GM21526 (cell line): ENCODE measurements around the gene ZNF354B.
"Not testable (repeated sequence)": the region's sequence is repeated elsewhere in the genome, so short reads cannot be mapped to it uniquely, and the experiment has no call there.

Experiments used
- ATAC-seq: cut with Tn5 transposase; IDR thresholded peaks from one replicate; pipeline ENCODE4 v1.9.1; 2021; ENCODE audit warnings: moderate library complexity; ENCODE audit not compliant: unreplicated experiment, low FRiP score

Gene ZNF354B

GRCh38 chr5:178859625-178860521 lies at the start of gene ZNF354B:
Gene ZNF354B, plus strand, starts transcription at chr5:178859953. Its CDS starts 1,095 bp downstream, at chr5:178861048.
- peak; percentile 99 for ATAC-seq

DNA sequence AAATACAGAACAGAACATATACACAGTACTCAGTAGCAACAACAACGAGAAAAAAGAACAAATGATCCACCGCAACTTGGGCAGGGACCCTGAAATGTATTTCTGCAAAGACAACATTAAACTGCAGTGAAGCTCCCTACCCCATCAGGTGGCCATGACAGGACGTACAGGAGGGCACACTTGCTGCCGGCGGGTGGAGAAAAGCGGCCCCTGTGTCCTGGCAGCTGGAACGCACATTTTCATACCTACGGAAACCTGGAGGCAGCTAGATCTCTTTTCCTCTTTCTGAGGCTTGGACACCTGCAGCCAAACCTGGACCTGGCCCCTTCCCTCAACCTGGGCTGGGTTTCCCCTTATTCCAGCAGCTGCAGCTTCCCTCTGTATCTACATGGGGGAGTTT lies 42.2 kb upstream of the ZNF354B start:
- no peak for ATAC-seq

GRCh38 chr5:178818094-178818493 lies 41.7 kb upstream of the ZNF354B start:
- no peak for ATAC-seq

DNA sequence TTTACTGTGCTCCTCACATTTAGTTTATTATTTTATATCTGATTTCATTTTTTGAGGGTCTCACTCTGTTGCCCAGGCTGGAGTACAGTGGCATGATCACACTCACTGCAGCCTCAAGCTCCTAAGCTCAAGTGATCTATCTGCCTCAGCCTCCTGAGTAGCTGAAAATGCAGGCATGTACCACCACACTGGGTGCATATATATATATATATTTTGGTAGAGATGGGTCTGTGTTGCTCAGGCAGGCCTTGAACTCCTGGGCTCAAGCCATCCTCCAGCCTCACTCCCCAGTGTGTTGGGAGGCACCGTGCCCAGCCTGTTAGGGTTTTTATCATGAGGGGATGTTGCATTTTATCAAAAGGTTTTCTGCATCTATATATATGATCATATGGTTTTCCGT lies 39.8 kb upstream of the ZNF354B start:
- no peak for ATAC-seq

DNA sequence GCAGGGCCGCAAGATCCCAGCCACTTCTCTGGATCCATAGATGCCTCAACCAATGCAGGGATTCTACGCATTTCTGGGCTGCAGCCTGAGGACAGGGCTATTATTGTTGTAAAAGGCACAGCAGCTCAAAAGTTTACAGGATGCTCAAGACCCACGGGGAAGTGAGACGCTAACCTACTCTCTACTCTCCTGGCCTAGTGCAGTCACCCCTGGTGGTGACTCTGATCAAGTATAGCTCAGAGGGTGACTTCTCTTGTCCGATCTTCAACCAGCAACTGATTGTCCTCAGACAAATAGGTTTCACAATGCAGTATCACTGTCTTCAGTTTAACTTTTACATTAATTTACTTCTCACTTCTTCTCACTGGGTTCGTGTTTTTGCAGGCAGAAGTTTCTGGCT lies 34.3 kb upstream of the ZNF354B start:
- no peak for ATAC-seq

DNA sequence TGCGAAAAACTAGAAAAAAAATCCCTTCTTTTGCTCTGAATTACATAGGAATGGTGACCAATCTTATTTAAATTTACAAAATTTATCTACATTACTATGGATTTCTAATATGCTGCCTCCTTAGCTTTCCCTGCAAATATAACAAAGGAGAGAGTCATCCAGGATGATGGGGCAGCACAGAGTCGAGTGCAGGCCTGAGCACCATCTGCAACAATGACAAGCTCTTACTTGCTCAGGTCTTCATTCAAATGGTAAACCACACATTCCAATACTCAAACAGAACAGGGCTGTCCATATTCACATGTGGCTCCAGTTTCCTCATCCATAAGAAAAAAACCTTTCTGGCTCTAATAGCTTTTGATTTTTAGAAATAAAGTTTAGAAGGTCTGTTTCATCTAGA lies 33.5 kb upstream of the ZNF354B start:
- ATAC-seq = no peak

DNA sequence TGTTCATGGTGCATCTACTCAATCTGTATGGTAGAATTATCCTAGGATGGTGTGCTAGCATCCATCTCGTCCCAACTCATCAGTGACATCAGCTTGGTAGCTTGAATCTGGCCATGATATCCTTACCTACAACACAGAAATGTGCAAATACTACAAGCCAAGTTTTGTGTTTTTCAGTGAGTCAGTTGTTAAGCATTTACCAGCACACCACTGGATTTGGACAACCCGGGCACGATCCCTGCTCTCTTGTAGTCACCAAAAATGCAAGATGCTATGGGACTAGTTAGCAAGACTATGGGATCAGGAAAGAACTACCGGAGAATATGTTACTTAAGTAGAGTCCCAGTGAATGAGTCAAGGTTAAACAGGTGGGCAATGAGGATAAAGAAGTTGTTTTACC lies 32.1 kb upstream of the ZNF354B start:
- no peak for ATAC-seq

DNA sequence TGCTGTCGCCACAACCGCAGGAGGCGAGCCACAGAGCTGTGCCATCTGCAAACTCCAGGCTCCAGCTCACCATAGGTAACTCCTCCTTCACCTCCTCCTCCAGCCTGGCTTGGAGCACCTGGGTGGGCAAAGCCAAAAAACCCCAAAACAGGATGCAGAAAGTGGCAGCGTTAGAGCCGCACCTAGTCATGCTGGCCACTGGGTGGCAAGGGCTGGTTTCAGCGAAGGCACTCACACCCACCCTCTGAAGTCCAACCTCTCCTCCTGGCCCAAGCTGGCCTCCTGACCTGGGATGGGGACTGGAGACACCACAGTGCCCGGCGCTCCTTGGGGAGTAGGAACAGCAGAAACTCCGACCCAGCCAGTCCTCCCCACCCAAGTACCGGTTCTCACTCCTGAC lies 28.7 kb upstream of the ZNF354B start:
- no peak for ATAC-seq

DNA sequence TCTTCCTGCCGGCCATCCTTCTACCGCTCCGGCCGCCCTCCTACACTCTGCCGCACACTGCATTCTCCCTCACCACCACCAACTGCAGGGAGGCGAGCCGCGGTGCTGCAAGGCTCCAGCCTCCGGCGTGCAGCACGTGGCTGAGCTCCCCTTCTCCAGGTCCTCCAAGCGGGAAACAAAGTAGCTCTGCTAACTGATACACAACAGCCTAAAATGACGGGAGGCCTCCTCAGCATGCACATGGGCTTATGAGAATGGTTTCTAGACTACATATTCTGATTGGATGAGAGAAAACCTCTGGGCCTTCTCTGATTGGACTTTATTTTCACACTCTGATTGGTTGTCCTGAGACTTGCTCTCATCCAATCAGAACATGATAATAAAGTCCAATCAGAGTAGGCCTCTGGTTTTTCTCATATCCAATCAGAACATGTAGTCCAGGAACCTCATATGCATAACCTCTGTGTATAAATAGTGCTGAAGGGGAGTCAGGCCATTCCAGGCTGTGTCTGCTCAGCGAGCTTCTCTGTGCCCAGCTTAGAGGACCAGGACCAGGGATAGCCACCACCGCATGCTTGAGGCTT lies 27.0 kb upstream of the ZNF354B start:
- no peak for ATAC-seq

- ATAC-seq = no peak
Measured at GRCh38 chr5:178836628-178837027, 23.1 kb upstream of the ZNF354B start.

DNA sequence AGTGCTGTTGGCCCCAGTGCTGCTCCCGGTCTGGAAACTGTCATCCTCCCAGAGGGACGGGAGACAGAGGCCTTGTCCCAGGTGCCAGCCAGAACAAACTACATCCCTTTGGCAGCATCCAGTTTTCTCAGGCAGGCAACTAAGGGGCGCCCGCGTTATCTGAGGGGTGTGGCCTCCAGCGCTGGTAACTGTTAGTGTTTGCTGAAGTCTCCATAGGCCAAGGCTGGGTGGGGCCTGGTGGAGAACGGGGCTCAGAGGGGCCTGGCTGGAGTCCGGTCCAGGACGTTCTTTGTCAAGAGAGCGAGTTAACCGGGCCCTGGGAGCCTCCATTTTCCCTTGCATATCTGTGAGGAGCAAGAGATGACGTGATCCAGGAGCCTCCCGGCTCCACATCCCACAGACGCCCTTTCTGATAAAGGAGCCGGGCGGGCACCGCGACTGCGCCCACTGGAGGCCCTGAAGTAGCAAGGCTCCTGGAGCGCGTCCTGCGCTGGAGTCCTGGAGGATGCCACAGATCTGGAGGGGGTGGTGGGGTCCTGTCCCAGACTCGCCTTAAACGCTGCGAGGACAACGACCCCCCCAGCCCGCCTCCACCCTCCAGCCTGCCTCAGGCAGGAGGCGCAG lies 20.9 kb upstream of the ZNF354B start:
- ATAC-seq = not testable (repeated sequence)

DNA sequence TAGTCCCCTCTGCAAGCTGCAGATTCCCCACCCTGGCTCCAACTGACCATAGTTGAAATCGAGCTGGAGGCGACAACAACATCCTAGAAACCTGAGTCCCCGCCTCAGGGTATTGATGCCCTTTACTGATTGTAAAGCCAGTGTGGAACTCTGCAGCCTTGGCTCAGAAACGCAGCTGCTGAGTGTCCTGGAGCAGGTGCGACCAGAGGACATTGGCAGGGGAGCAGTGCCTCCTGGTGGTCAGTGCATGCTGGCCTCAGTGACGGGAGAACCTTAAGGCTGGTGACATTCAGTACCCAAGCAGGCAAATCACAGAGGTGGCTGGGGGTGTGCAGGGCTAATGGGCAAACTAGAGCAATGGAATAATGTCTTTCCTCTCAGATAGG lies 20.4 kb upstream of the ZNF354B start:
- ATAC-seq = no peak

DNA sequence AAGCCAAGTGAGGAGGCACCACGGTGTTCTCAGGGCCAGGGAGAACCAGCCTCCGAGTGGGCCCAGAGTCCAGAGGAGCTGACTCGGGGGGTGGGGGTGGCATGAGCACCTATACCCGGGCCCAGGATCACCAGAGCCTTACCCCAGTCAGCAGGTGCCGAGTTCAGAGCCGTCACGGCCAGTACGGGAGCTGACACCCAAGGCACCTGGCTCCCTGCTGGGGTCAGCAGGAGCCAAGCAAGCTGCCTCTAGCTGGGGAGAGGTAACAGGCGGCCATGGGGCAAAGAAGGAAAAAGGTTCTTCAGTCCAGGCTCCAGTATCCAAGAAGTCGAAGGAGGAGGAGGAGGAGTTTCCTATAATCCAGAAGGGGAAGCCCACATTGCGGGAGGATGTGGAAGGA lies 19.4 kb upstream of the ZNF354B start:
- ATAC-seq = not testable (repeated sequence)

GRCh38 chr5:178849316-178849715 lies 10.4 kb upstream of the ZNF354B start:
- no peak for ATAC-seq

DNA sequence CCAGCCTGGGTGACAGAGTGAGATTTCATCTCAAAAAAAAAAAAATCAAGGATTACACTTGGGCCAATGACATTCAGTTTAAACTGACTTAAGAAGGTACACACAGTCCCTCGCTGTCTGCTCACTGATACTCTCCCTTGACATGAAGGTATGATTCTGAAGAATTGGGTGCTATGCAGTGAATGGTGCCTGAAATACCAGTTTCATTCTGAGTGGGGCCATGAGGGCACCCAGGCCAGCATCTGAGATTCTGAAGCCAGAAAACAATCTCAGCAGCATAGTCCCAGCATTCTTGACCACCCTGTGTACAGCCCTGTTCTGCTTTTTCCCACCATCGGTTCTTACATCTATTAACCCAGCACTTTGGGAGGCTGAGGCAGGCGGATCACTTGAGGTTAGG lies 7.8 kb upstream of the ZNF354B start:
- no peak for ATAC-seq

GRCh38 chr5:178854284-178854683 lies 5.5 kb upstream of the ZNF354B start:
- no peak for ATAC-seq

DNA sequence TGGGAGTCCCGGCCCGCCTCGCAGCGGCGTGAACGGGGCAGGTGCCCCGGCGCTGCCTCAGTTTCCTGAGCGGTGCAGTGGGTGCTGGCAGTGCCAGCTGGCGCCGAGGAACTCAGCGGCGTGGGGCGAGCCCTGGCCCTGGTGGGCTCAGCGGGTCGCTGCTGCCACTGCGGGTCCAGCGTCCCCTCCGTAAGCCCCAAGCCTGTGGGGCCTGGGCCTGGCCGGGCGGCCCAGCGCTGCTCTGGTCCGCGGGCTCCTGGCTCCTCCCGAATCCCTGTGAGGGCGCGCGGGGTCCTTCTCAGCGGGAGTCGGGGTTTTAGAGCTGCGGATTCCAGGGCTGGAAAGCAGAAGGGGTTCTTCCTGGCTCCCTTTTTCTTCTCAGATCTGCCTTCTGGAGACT lies 862 bp downstream of the ZNF354B start:
- ATAC-seq = not testable (repeated sequence)

DNA sequence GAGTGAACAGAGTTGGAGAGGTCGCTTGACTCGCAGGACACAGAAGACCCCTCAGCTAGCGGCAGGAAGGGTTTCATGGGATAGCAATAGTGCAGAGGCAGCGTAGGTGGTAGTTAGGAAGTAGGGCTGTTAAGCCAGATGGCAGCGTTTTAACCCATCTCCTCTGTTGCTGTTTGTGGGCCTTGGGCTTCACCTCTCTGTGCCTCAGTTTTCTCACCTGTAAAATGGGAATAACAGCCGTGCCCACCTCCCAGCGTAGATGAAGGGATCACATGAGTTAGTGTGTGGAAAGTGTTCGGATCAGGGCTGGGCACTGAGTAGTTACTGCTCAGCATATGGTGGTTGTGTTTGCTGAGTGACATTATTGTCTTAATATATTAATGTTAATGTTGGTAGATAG lies 1.9 kb downstream of the ZNF354B start:
- no peak for ATAC-seq

GRCh38 chr5:178866946-178867345 lies 7.2 kb downstream of the ZNF354B start:
- no peak for ATAC-seq

GRCh38 chr5:178869577-178869976 lies 9.8 kb downstream of the ZNF354B start:
- ATAC-seq = no peak

DNA sequence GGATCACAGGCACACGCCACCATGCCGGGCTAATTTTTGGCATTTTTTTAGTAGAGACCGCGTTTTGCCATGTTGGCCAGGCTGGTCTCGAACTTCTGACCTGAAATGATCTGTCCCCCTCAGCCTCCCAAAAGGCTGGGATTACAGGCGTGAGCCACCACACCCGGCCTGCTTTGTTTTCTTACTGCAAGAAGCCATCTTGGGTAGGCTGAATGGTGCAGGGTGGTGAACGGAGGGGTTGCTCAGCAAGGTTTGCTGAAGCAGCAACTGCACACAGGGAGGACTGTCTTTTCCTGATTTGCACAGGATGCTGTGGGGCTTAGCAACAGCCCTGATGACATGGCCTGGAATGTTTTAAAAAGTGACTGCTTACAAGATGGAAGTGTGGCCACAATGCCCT lies 10.7 kb downstream of the ZNF354B start:
- no peak for ATAC-seq

GRCh38 chr5:178872302-178872701 lies 12.5 kb downstream of the ZNF354B start:
- ATAC-seq = no peak
